Amygdala (tissue), 56 donors: ENCODE results near the gene DCAF12L2.
"Not testable (repeated sequence)": the region's sequence is repeated elsewhere in the genome, so short reads cannot be mapped to it uniquely, and the experiment has no call there.

ENCODE experiments used
- DNase-seq, 56 donors: peaks; one replicate each; lab custom pipeline; 2025; lab: John Stamatoyannopoulos, UW

The DCAF12L2 gene

GRCh38 chrX:126165721-126166461 lies at the start of gene DCAF12L2:
TSS of gene DCAF12L2 (minus strand) at chrX:126166289. CDS start at chrX:126165924, 365 bp downstream.
- peak in 16 of 56 donors; percentile 0 to 29 (median 1) for DNase-seq

- DNase-seq = not testable (repeated sequence)
These were observed 24.8 kb upstream of the DCAF12L2 start for GRCh38 chrX:126190888-126191287.

GRCh38 chrX:126177133-126177840 lies 11.2 kb upstream of the DCAF12L2 start:
- DNase-seq = no peak

- no peak for DNase-seq
These were observed 4.6 kb upstream of the DCAF12L2 start for GRCh38 chrX:126170720-126171119.

- no peak for DNase-seq
These were observed 1.5 kb upstream of the DCAF12L2 start for GRCh38 chrX:126167560-126167959.

GRCh38 chrX:126165401-126165720 lies 728 bp downstream of the DCAF12L2 start:
- DNase-seq = no peak

- DNase-seq = peak in 1 of 56 donors; percentile 1
These were observed 1.2 kb downstream of the DCAF12L2 start for GRCh38 chrX:126164689-126165400.

DNA sequence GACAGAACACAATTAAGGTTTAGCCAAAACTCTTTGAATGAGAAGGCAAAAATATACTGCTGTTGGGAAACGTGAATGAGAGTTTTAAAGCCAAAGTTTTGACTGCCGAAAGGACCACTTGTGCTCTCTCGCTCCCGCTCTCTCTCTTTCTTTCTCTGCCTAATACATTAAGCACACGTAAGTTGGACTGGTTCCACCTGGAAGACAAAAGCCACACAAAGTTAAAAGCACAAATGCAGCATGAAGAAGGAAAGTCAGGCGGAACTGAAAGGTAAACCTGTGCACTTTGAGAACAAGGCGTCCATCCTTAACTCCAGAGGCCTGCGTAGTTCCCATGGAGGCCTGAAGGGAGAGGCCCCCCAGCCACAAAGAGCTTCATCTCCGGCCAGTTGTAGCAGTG lies 1.9 kb downstream of the DCAF12L2 start:
- DNase-seq = no peak

GRCh38 chrX:126141014-126141413 lies 25.1 kb downstream of the DCAF12L2 start:
- DNase-seq = no peak

DNA sequence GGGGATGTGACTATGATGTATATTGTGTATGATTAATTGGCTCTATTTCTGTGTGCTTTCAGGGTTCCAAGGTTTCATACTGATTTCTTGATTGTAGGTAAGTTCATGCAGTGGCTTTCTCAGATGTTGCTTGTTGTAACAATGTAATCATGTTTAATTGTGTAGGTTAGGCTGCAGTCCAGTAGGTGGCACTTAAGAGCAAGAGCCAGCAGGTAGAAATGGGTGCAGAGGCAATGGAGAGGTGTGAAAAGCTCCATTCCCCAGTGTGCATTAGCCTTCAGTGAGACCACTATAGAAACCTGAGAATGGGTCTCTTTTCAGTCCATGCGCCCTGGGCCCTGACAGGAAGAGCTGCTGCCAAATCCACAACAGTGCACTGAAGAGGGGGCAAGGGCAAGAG lies 28.2 kb downstream of the DCAF12L2 start:
- DNase-seq = no peak

DNA sequence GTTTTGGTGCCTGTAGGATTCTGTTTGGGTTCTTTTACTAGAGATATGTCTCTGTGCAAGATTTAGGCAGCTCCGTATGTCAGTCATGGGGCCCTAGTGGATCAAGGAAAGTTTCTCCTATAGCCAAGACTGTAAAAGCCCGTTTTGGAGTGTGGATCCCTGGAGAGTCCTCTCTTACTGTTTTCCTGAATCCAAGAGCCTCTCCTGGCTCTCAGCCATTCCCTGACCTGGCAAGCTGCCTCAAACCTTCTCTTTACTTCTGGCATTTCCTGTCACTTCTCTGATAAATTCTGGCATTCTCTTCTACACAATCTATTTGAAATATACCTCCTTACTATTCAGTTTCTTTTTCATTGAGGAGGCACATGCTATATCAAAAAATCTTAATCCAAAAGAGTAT lies 41.4 kb downstream of the DCAF12L2 start:
- peak in 1 of 56 donors; percentile 0 for DNase-seq
